Aorta (tissue), 5 donors: ENCODE data around the gene UBE2L5. TPM values are rescaled to one million over a fixed set of nuclear protein-coding genes. Genes with fewer than 3 reads are reported as not detected.
A peak's percentile ranks its signal among the peaks of the same experiment; 100 is the strongest.
"Not testable (repeated sequence)": the region's sequence is repeated elsewhere in the genome, so short reads cannot be mapped to it uniquely, and the experiment has no call there.

Experiments
- ATAC-seq: fragments of 200-7000 bp; cut with Tn5 transposase; one replicate; pipeline ENCODE4 v1.9.1; 2022; ENCODE audit warnings: moderate library complexity; ENCODE audit not compliant: low FRiP score
- DNase-seq, 2 donors: peaks; one replicate each; pipeline ENCODE4 v3.0.0-alpha.2; 2020
- H3K27ac ChIP-seq, 2 donors: one replicate each; pipeline ENCODE4 v1.5.1; 2013; ENCODE audit warnings: low read length in 2 of 2, mild to moderate bottlenecking in 2 of 2, moderate library complexity in 2 of 2, control low read depth in 1 of 2, inconsistent platforms in 1 of 2, low read depth in 1 of 2
- H3K27me3 ChIP-seq, 2 donors: one replicate each; pipeline ENCODE4 v1.6.1; 2013; ENCODE audit warnings: control low read depth in 1 of 2, low read length in 1 of 2, mild to moderate bottlenecking in 1 of 2, moderate library complexity in 1 of 2; ENCODE audit not compliant: insufficient read depth in 2 of 2, control insufficient read depth in 1 of 2
- H3K36me3 ChIP-seq, 2 donors: one replicate each; pipeline ENCODE4 v1.6.1; 2013; ENCODE audit warnings: control low read depth in 1 of 2, low read length in 1 of 2, mild to moderate bottlenecking in 1 of 2; ENCODE audit not compliant: insufficient read depth in 2 of 2, control insufficient read depth in 1 of 2
- H3K4me1 ChIP-seq, 2 donors: one replicate each; pipeline ENCODE4 v1.6.1; 2013; ENCODE audit warnings: low read length in 2 of 2, control low read depth in 1 of 2, mild to moderate bottlenecking in 1 of 2, moderate library complexity in 1 of 2; ENCODE audit not compliant: insufficient read depth in 2 of 2, control insufficient read depth in 1 of 2
- H3K4me3 ChIP-seq, 2 donors: one replicate each; pipeline ENCODE4 v1.5.1; 2013; ENCODE audit warnings: low read length in 2 of 2, control low read depth in 1 of 2, mild to moderate bottlenecking in 1 of 2
- H3K9me3 ChIP-seq: one replicate; pipeline ENCODE4 v1.6.1; 2013; ENCODE audit warnings: mild to moderate bottlenecking, low read length; ENCODE audit not compliant: control insufficient read depth
- WGBS, 2 donors: extraction: QIAGEN DNeasy Blood & Tissue Kit; methylation state at CpG; one replicate each; pipeline ENCODE4 v1.1.7; 2013; 5-methylcytosine and 5-hydroxymethylcytosine counted together
- intact Hi-C, 2 donors: fragments of 100-400 bp; cut with DNase I; formaldehyde crosslinking; loops; one replicate each; pipeline versions ENCODE4 v1.14.2 to v1.15.0; 2022
- polyA plus RNA-seq, 2 donors: library from polyadenylated mRNA; stranded (reverse); fragments of 200-250 nt; gene quantifications; one replicate each; pipeline ENCODE4 v1.2.3, GENCODE V29; 2013
- total RNA-seq, 2 donors: library from RNA; stranded (reverse); fragmentation: NEBNext Ultra II Directional; extraction: Animal tissue kit (Norgen Biotek cat#: 25700); gene quantifications; one replicate each; pipeline ENCODE4 v1.2.1, GENCODE V29; 2021
- donor health status: healthy with polysubstance abuse.
- donor health status: Bipolar disorder and iron deficiency.
- donor health status: DM: no; HTN: no; CAD: no.
- donor health status: DM: no; HTN: no; CAD: no.
- donor health status: DM: yes; HTN: yes; CAD: no.

UBE2L5 gene
- total and polyA plus RNA-seq, 4 donors, result 0.61 to 1.7 TPM; not detected in 2

DNA sequence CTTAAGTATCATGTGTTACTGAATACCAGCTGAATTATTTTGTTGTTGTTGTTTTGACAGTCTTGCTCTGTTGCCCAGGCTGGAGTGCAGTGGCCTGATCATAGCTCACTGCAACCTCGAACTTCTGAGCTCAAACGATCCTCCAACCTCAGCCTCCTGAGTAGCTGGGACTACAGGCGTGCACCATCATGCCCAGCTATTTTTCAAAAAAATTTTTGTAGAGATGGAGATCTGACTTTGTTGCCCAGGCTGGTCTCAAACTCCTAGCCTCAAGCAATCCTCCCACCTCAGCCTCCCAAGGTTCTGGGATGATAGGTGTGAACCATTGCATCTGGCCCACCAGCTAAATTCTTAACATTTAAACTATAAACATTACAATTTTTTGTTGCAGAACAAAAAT is 21.2 kb downstream of the UBE2L5 start:
- intact Hi-C loops, H3K27ac ChIP-seq, H3K36me3 ChIP-seq, H3K4me3 ChIP-seq, H3K9me3 ChIP-seq, H3K4me1 ChIP-seq, DNase-seq, ATAC-seq, H3K27me3 ChIP-seq: not testable (repeated sequence)
- WGBS, 2 donors, result 97% methylated on average over 3 of the region's 3 CpGs

DNA sequence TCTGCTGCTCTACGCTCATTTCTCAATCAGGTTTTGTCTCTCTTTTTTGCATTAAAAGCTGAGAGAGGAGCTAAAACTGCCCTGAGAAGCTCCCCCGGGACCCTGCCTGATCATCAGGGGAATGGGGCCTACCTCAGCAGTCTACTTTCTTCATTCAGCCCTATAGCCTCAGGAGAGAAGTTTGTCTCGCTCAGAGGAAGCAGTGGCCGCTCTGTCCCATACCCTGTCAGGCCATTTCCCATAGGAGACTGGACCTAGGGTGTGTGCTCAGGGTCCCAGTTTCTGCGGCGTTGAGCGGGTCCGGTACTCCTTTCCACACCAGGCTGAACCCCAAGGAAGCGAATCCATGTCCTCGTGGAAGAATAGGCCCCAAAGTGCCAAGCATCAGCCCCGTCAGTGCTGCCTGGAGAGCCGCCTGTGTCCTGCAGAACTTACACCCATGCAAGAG is 21.7 kb downstream of the UBE2L5 start:
- Histone ChIP-seq H3K4me3 (no peak overlapping the region), H3K27me3 (no peaks in the 10 kb centered on the region), H3K36me3 (no peaks in the 10 kb centered on the region), H3K4me1 (no peaks in the 10 kb centered on the region), H3K27ac (no peak overlapping the region), H3K9me3 (no peaks in the 10 kb centered on the region)
- intact Hi-C loops, result no loop called here
- ATAC-seq (no peak), DNase-seq (no peak)
- 96 to 97% methylated on average over 12 of the region's 12 CpGs for WGBS, 2 donors

DNA sequence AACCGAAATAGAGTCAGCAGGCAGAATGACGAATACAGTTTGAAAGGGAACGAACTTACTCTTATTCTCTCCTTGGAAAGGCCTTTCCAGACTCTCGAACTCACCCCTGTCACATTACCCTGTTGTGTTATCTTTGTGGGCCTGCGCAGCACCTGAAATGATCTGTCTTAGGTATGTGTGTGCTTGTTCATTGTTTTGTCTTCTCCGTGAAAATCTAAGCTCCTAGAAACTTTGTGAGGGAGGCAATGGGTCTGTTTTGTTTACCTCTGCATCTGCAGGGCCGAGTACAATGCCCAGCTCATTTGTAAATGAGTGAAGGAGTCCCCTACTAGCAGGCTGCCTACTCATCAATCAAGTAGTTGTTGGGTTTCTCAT is 23.8 kb downstream of the UBE2L5 start:
- Histone ChIP-seq H3K27ac (peak overlapping the region in 1 of 2 donors; percentile 61), H3K36me3 (no peaks in the 10 kb centered on the region), H3K4me1 (no peaks in the 10 kb centered on the region), H3K27me3 (no peaks in the 10 kb centered on the region), H3K4me3 (no peak overlapping the region), H3K9me3 (no peaks in the 10 kb centered on the region)
- DNase-seq, result no peak
- peak; percentile 23 for ATAC-seq
- intact Hi-C loops, result loop anchor here in 1 of 2 donors (5.0 kb wide), 1 partner anchor 49 kb away; no protein-coding TSS in a partner anchor
- WGBS, 2 donors, result 31% methylated on average over 7 of the region's 7 CpGs

DNA sequence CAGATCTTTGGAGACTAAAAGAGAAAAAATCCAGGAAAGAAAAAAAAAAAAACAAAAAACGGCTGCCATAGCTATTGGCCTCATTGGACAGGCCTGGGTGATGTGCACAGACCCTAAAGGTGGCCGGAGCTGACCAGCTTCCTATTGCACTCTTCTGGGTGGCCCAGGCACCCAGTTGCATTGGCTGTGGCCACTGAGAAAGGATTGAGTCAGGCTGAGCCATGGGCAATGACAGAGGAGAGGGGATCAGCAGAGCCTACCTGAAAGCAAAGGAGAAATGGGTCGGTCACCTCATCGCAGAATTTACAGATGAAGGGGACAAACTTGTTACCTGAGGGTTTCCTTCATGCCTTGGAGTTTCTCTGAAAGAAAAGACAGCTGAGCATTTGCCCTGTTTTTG is 26.1 kb downstream of the UBE2L5 start:
- Histone ChIP-seq H3K4me3 (no peak overlapping the region), H3K27me3 (no peaks in the 10 kb centered on the region), H3K4me1 (no peaks in the 10 kb centered on the region), H3K9me3 (no peaks in the 10 kb centered on the region), H3K27ac (no peak overlapping the region), H3K36me3 (no peaks in the 10 kb centered on the region)
- WGBS, 2 donors, result 94 to 97% methylated on average over 4 of the region's 4 CpGs
- intact Hi-C loops, result loop anchor here in 1 of 2 donors (5.0 kb wide), 1 partner anchor 51 kb away; no protein-coding TSS in a partner anchor
- DNase-seq (no peak), ATAC-seq (no peak)

DNA sequence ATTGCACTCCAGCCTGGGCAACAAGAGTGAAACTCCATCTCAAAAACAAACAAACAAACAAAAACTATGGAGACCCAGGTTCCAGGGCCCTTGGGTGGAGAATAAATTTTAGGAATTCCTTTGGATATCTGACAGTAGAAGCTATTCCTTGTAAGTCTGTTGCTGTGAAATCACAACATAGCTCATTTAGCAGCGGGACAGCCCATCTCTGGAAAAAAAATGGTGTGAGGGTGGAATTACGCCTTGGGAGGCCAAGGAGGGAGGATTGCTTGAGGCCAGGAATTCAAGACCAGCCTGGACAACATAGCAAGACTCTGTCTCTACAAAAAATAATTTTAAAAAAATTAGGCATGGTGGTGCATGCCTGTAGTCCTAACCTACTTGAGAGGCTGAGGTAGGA is 27.8 kb downstream of the UBE2L5 start:
- Histone ChIP-seq H3K4me1 (peaks cover 0 to 4% of the 10 kb centered on the region in 2 donors), H3K36me3 (no peaks in the 10 kb centered on the region), H3K4me3 (no peak overlapping the region), H3K27me3 (no peaks in the 10 kb centered on the region), H3K27ac (no peak overlapping the region), H3K9me3 (no peaks in the 10 kb centered on the region)
- WGBS, 2 donors, result 99 to 100% methylated on average over 2 of the region's 2 CpGs
- DNase-seq (no peak), ATAC-seq (no peak)
- intact Hi-C loops, result no loop called here

DNA sequence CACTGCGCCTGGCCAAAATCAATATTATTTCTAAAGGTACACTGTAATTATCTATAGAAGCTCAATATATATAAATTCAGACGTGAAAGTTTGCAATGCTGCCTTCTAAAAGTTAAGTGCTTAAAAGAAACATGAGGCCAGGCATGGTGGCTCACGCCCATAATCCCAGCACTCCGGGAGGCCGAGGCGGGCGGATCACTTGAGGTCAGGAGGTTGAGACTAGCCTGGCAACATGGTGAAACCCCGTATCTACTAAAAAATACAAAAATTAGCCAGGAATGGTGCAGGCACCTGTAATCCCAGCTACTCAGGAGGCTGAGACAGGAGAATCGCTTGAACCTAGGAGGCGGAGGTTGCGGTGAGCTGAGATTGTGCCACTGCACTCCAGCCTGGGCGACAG is 29.2 kb downstream of the UBE2L5 start:
- DNase-seq, H3K4me3 ChIP-seq, H3K9me3 ChIP-seq, H3K36me3 ChIP-seq, ATAC-seq, H3K4me1 ChIP-seq, intact Hi-C loops, H3K27me3 ChIP-seq, H3K27ac ChIP-seq: not testable (repeated sequence)
- WGBS, 2 donors, result 95% methylated on average over 11 to 12 of the region's 12 CpGs

DNA sequence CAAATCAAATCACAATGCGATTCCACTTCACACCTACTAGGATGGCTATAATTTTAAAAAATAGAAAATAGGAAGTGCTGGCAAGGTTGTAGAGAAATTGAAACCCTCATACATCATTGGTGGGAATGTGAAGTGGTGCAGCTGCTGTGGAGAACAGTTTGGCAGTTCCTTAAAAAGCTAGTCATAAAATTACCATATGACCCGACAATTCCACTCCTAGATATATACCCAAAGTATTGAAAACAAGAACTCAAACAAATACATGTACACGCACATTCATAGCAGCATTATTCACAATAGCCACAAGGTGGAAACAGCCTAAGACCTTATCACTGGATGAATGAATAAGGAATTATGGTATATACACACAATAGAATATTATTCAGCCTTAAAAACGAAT is 31.4 kb downstream of the UBE2L5 start:
- H3K27ac ChIP-seq, result no peak overlapping the region
- no peaks in the 10 kb centered on the region for H3K9me3 ChIP-seq
- no peak overlapping the region for H3K4me3 ChIP-seq
- H3K27me3 ChIP-seq, result no peaks in the 10 kb centered on the region
- 93 to 94% methylated on average over 4 of the region's 4 CpGs for WGBS, 2 donors
- no peaks in the 10 kb centered on the region for H3K36me3 ChIP-seq
- peaks cover 0 to 4% of the 10 kb centered on the region in 2 donors for H3K4me1 ChIP-seq
- ATAC-seq, result no peak
- DNase-seq, result no peak
- intact Hi-C loops, result no loop called here

DNA sequence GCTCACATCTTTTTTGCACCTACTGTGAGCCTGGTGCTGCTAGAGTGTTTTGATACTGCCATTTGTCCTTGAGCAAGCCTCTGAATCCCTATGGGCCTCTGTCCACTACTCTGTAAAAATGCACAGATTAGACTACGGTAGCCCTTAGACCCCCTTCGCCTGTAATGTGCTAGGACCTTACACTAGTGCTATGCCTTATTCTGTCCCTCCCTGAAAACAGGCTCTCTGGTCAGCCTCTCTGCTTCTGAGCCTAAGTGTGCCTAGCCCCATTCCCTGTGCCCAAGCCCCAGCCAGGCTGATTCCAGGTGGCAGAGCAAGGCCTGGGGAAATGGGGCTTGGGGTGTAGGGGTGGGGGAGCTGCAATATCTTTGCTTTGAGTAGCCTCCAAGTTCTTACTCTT is 32.7 kb downstream of the UBE2L5 start:
- Histone ChIP-seq H3K27ac (no peak overlapping the region), H3K27me3 (no peaks in the 10 kb centered on the region), H3K4me1 (peaks cover 0 to 4% of the 10 kb centered on the region in 2 donors), H3K9me3 (no peaks in the 10 kb centered on the region), H3K36me3 (no peaks in the 10 kb centered on the region), H3K4me3 (no peak overlapping the region)
- WGBS, 2 donors, result 82% methylated on average over 2 of the region's 2 CpGs
- no peak for ATAC-seq
- DNase-seq, result no peak
- intact Hi-C loops, result loop anchor here in 1 of 2 donors (5.0 kb wide), 1 partner anchor 33 kb away; the partner anchor contains the start of gene UBE2L5

DNA sequence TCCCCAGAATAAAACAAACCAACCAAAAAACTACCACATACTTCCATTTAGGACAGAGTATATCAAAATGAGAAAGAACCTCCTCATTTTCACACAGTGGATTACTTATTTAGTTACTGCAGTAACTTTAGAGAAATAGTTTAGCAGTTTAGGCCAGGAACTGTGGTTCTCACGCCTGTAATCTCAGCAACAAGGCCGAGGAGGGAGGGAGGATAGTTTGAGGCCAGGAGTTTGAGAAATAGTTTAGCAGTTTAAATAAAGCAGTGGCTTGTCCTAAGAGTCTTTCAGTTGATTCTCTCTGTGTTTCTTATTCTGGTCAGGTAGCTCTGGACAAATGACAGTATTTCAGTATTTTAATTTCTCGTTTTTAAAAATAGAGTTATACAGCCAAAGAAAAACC is 34.0 kb downstream of the UBE2L5 start:
- no peaks in the 10 kb centered on the region for H3K9me3 ChIP-seq
- no peak overlapping the region for H3K4me3 ChIP-seq
- no peaks in the 10 kb centered on the region for H3K36me3 ChIP-seq
- DNase-seq (no peak), ATAC-seq (peak; percentile 63)
- H3K27me3 ChIP-seq, result no peaks in the 10 kb centered on the region
- H3K27ac ChIP-seq, result no peak overlapping the region
- intact Hi-C loops, result loop anchor here in 1 of 2 donors (5.0 kb wide), 1 partner anchor 34 kb away; the partner anchor contains the start of gene UBE2L5
- WGBS, 2 donors, result 5 to 8% methylated on average over 3 of the region's 3 CpGs
- peaks cover 0 to 4% of the 10 kb centered on the region in 2 donors for H3K4me1 ChIP-seq
